Eye (tissue), 1 donor: ENCODE data around the gene CCDC174.

ENCODE experiments used
- DNase-seq: peaks from one replicate; pipeline ENCODE4 v3.0.0-alpha.2; 2015

Gene CCDC174

DNA sequence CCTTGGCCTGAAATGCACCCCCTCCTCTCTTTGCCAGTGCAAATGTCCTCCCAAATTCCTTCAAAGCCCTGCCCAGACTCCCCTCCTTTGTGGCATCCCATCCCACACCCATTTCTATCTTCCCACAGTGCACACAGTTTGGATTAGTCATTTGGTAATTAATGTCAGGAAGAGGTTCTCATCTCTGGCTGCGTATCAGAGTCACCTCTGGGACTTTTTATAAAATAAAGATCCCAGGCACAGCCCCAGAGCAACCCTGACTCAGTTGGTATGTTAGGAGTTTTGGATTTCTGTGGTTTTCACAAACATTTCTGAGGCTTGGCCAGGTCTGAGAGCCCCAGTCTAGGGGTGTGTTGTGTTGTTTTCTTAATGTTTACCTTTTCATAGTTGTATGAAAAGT lies 65.0 kb downstream of the CCDC174 start:
- no peak for DNase-seq

DNA sequence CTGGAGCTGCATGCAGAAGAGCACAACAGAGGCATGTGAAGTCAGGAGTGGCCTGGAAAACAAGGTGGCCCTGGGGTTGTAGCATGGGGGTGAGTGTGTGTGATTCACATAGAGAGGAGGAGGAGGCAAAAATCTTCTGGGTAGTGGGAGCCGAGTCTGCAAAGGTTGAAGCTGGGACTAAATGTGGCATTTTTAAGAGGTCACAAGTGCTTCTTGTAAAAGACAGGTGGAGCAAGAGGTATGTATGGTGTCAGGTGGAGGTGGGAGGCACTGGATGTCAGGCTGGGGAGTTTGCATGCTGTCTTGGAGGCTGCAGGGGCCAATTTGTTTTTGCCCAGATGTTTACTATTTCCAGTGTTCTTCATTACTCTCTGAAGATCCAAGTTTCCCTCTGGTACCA lies 65.7 kb downstream of the CCDC174 start:
- no peak for DNase-seq

DNA sequence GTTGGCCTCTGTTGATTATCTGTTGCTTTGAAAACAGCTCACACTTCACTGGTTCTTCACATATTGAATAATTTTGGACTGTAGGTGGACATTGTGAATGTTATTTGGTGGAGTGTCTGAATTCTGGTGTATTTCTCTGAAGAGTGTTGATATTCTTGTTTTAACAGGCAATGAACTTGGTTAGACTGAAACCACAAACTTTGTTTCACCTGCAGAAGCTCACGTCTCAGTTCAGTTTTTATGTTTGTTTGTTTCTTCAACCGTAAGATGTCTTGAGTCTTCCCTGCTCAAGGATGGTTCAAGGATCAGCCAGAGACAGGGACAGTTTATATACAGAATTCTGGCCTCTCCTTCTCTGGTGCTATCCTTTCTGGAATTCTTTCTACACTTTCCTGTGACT lies 67.0 kb downstream of the CCDC174 start:
- no peak for DNase-seq

DNA sequence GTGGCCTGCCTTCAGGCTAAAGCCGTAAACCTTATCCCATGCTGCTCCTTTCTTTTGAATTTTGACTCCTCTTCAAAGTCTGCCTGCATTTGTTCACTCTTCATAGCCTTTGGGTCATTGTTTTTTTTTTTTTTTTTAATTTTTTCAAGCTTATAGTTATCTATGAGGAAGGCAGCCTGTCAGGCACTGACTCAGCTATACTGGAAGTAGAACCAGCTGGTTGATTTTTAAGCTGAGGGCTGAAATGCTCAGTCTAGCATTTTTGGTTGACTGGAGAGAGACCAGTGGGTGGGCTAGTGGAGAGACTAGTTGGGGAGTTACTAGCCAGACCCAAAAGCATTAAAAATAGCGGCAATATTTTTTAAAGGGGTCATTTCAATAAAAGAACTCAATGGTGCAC lies 67.4 kb downstream of the CCDC174 start:
- no peak for DNase-seq

DNA sequence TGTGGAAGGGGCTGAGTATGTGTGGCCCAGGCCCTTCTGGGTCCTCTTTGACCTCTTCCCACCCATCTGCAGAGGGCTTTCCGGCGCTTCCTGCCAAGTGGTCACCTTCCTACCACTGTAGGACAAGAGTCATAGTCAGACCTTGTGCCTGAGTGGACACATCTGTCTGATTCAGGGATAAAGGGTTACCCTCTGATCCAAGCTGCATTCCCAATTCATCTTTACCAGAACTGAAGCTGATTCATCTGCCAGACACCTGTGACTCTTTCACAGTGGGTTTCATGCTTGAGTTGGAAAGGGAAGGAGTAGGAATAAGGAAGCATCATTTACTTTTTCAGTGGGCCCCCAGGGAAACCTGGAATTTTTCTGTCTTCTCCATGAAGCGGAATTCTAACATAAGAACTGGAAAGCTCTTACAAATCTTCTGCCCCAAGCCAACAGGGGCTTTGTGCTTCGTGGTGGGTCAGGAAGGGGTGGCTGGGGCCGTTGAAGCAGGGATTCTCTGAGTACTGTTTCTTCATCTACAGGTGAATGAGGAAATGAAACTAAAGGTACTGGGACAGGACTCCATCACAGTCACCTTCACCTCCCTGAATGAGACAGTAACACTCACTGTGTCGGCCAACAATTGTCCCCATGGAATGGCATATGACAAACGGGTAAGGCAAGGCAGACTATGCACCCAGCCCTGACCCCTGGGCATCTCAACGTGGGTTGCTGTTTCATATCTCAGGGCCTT lies 69.7 kb downstream of the CCDC174 start:
- no peak for DNase-seq
